Measurements from ENCODE around the gene TBC1D22A.
"Not testable (repeated sequence)": the region's sequence is repeated elsewhere in the genome, so short reads cannot be mapped to it uniquely, and the experiment has no call there.

The TBC1D22A gene

GRCh38 chr22:46773076-46773475, 10.6 kb downstream of the TBC1D22A start:
- no peak for DNase-seq (ENCODE audit: low read depth in 3 of 3, low spot score in 1 of 3)

- DNase-seq (ENCODE audit: low read depth in 3 of 3, low spot score in 1 of 3), result no peak
These were observed 12.0 kb downstream of the TBC1D22A start for GRCh38 chr22:46774253-46774979.

- no peak for DNase-seq (ENCODE audit: low read depth in 3 of 3, low spot score in 1 of 3)
These were observed 12.8 kb downstream of the TBC1D22A start for GRCh38 chr22:46774980-46775849.

GRCh38 chr22:46775850-46776826, 13.7 kb downstream of the TBC1D22A start:
- no peak for DNase-seq (ENCODE audit: low read depth in 3 of 3, low spot score in 1 of 3)

- no peak for DNase-seq (ENCODE audit: low read depth in 3 of 3, low spot score in 1 of 3)
These were observed 14.6 kb downstream of the TBC1D22A start for GRCh38 chr22:46776876-46777608.

GRCh38 chr22:46777609-46777970, 15.1 kb downstream of the TBC1D22A start:
- peak in 1 of 3 donors; percentile 30 for DNase-seq (ENCODE audit: low read depth in 3 of 3, low spot score in 1 of 3)

GRCh38 chr22:46779023-46779422, 16.6 kb downstream of the TBC1D22A start:
- no peak for DNase-seq (ENCODE audit: low read depth in 3 of 3, low spot score in 1 of 3)

GRCh38 chr22:46779651-46780050, 17.2 kb downstream of the TBC1D22A start:
- no peak for DNase-seq (ENCODE audit: low read depth in 3 of 3, low spot score in 1 of 3)

GRCh38 chr22:46780453-46780852, 18.0 kb downstream of the TBC1D22A start:
- DNase-seq (ENCODE audit: low read depth in 3 of 3, low spot score in 1 of 3), result no peak

GRCh38 chr22:46781291-46781690, 18.8 kb downstream of the TBC1D22A start:
- no peak for DNase-seq (ENCODE audit: low read depth in 3 of 3, low spot score in 1 of 3)

GRCh38 chr22:46782200-46782599, 19.8 kb downstream of the TBC1D22A start:
- not testable (repeated sequence) for DNase-seq (ENCODE audit: low read depth in 3 of 3, low spot score in 1 of 3)

GRCh38 chr22:46783721-46784120, 21.3 kb downstream of the TBC1D22A start:
- DNase-seq (ENCODE audit: low read depth in 3 of 3, low spot score in 1 of 3), result no peak

- no peak for DNase-seq (ENCODE audit: low read depth in 3 of 3, low spot score in 1 of 3)
These were observed 26.2 kb downstream of the TBC1D22A start for GRCh38 chr22:46788441-46789172.

GRCh38 chr22:46789992-46790391, 27.5 kb downstream of the TBC1D22A start:
- DNase-seq (ENCODE audit: low read depth in 3 of 3, low spot score in 1 of 3), result no peak

GRCh38 chr22:46791201-46791731, 28.8 kb downstream of the TBC1D22A start:
- peak; percentile 49 to 64 (median 59) for DNase-seq (ENCODE audit: low read depth in 3 of 3, low spot score in 1 of 3)

GRCh38 chr22:46792061-46792796, 29.8 kb downstream of the TBC1D22A start:
- DNase-seq (ENCODE audit: low read depth in 3 of 3, low spot score in 1 of 3), result no peak

GRCh38 chr22:46792841-46793261, 30.4 kb downstream of the TBC1D22A start:
- no peak for DNase-seq (ENCODE audit: low read depth in 3 of 3, low spot score in 1 of 3)

- DNase-seq (ENCODE audit: low read depth in 3 of 3, low spot score in 1 of 3), result no peak
These were observed 31.0 kb downstream of the TBC1D22A start for GRCh38 chr22:46793497-46793896.

GRCh38 chr22:46794067-46794466, 31.6 kb downstream of the TBC1D22A start:
- DNase-seq (ENCODE audit: low read depth in 3 of 3, low spot score in 1 of 3), result no peak
